ENCODE data around the gene STMN3. TPM values are rescaled to one million over a fixed set of nuclear protein-coding genes. Genes with fewer than 3 reads are reported as not detected.
"Not testable (repeated sequence)": the region's sequence is repeated elsewhere in the genome, so short reads cannot be mapped to it uniquely, and the experiment has no call there.

The STMN3 gene
- total RNA-seq, 1 experiment from 2014 or later: 138 TPM

DNA sequence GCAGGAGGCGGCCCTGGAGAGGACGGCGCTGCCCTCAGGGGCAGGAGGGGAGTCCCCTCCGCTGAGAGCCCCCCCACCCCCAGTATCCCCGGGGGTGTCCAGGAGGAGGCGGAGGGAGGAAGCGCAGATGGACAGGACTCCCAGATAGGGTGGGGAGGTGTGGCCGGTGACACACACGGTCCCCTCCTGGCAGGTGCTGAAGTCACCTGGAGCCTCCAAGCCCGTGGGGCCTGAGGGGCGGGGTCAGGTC, 1.4 kb downstream of the STMN3 start (continued):
- no peak for TF ChIP-seq EZH2 (IDR thresholded peaks at IDR 0.05)
- no peak for TF ChIP-seq POLR2A (IDR thresholded peaks at IDR 0.05; ENCODE audit: borderline replicate concordance, extremely low read depth, insufficient read depth, insufficient read length)
- no peak for TF ChIP-seq YY1 (IDR thresholded peaks at IDR 0.05; ENCODE audit: extremely low read depth, insufficient replicate concordance, low read depth, low read length)
- TF ChIP-seq, protein P1, sequence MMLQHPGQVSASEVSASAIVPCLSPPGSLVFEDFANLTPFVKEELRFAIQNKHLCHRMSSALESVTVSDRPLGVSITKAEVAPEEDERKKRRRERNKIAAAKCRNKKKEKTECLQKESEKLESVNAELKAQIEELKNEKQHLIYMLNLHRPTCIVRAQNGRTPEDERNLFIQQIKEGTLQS (IDR thresholded peaks at IDR 0.05): no peak
- TF ChIP-seq EZH2phosphoT487 (IDR thresholded peaks at IDR 0.05; ENCODE audit: borderline replicate concordance): no peak

DNA sequence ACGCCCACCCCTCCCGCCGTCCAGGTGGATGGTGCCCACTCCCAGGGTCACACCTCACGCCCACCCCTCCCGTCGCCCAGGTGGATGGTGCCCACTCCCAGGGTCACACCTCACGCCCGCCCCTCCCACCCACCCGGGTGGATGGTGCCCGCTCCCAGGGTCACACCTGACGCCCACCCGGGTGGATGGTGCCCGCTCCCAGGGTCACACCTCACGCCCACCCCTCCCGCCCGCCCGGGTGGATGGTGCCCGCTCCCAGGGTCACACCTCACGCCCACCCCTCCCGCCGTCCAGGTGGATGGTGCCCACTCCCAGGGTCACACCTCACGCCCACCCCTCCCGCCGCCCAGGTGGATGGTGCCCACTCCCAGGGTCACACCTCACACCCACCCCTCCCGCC, 2.7 kb downstream of the STMN3 start:
- intact Hi-C loops (cut with micrococcal nuclease); ATAC-seq; BruUV-seq (replicated peaks); POLR2A ChIA-PET; H3K36me3 ChIP-seq (ENCODE audit: control insufficient read depth in 1 of 2, insufficient read depth in 2 of 2, low read length in 2 of 2); H3K4me3 ChIP-seq (replicated peaks in 1 of 2; ENCODE audit: low read depth in 1 of 2, low read length in 2 of 2); DNase-seq (ENCODE audit: low read depth, low spot score); H2AFZ ChIP-seq (ENCODE audit: low read depth, low read length, poor library complexity, severe bottlenecking); H3K9me2 ChIP-seq (ENCODE audit: insufficient read depth); H4K20me1 ChIP-seq (ENCODE audit: insufficient read depth); H3K27ac ChIP-seq (ENCODE audit: low read depth, low read length); H3K9ac ChIP-seq (ENCODE audit: low read length); H3K27me3 ChIP-seq (ENCODE audit: insufficient read depth, low read length); H3K9me3 ChIP-seq (ENCODE audit: control insufficient read depth in 1 of 2, insufficient read depth in 1 of 2, low read depth in 1 of 2, low read length in 2 of 2); RAD21 ChIA-PET (ENCODE audit: low non-redundant PET in 1 of 2, low total read pairs in 2 of 2, uncharacterized antibody in 2 of 2, unreplicated experiment in 2 of 2); H3K4me2 ChIP-seq (ENCODE audit: low read length); CTCF ChIA-PET: not testable (repeated sequence)
- Histone ChIP-seq H3K4me1 (ENCODE audit: control insufficient read depth in 1 of 2, insufficient read depth in 2 of 2, low read length in 2 of 2) (peaks cover 15 to 28% of the 10 kb centered on the region in 2 experiments), H3K79me2 (ENCODE audit: insufficient read depth, low read length) (peaks cover 44% of the 10 kb centered on the region)

DNA sequence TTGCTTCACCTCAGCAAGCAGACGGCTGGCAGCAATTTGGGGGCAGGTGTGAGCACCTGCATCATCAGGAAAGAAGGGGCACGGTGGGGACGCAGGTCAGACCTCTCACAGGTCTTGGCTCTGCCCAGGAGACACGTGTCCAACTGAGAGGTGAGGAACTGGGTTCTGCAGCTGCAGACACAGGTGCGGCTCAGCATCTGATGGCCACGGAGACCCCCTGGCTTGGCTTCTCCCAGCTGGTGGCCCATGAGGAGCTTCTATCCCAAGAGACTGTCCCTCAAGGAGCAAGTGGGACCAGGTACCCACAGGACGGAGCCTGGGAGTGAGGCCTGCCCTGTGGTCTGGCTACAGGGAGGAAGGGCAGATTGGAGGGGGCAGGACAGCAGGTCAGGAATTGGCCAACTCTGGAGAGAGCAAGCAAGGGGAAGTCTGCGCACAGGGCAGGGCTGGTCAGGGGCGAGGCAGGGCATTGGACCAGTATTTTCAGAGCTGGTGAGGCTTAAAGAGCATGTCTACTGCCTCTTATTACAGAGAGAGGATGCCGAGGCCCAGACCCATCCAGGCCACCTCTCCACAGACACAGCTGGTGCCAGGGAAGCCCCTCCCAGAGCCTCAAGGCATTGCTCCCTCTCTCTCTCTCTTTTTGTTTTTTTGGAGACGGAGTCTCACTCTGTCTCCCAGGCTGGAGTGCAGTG, 4.2 kb downstream of the STMN3 start:
- ATAC-seq (no peak), DNase-seq (ENCODE audit: low read depth, low spot score) (no peak)
- H3K4me1 ChIP-seq (ENCODE audit: control insufficient read depth in 1 of 2, insufficient read depth in 2 of 2, low read length in 2 of 2): peaks cover 10 to 23% of the 10 kb centered on the region in 2 experiments
- no peak overlapping the region for H3K4me2 ChIP-seq (ENCODE audit: low read length)
- intact Hi-C loops (cut with micrococcal nuclease): no loop called here
- ChIA-PET CTCF (no interaction called here), RAD21 (ENCODE audit: low non-redundant PET in 1 of 2, low total read pairs in 2 of 2, uncharacterized antibody in 2 of 2, unreplicated experiment in 2 of 2) (no interaction called here), POLR2A (interaction anchor here (0.7 to 1.3 kb wide), 2 partner anchors 9 to 33 kb away, joined by 3 read pairs; partner anchors contain the start of gene RTEL1)
- H3K4me3 ChIP-seq (replicated peaks in 1 of 2; ENCODE audit: low read depth in 1 of 2, low read length in 2 of 2): no peak overlapping the region
- no peaks in the 10 kb centered on the region for H3K9me2 ChIP-seq (ENCODE audit: insufficient read depth)
- peaks cover 44% of the 10 kb centered on the region for H3K79me2 ChIP-seq (ENCODE audit: insufficient read depth, low read length)
- H3K9ac ChIP-seq (ENCODE audit: low read length): no peak overlapping the region
- no peaks in the 10 kb centered on the region for H3K9me3 ChIP-seq (ENCODE audit: control insufficient read depth in 1 of 2, insufficient read depth in 1 of 2, low read depth in 1 of 2, low read length in 2 of 2)
- H3K27ac ChIP-seq (ENCODE audit: low read depth, low read length): no peak overlapping the region
- no peak for TF ChIP-seq ZFX (IDR thresholded peaks at IDR 0.05)
- TF ChIP-seq, protein P2, sequence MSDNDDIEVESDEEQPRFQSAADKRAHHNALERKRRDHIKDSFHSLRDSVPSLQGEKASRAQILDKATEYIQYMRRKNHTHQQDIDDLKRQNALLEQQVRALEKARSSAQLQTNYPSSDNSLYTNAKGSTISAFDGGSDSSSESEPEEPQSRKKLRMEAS (IDR thresholded peaks at IDR 0.05): no peak
- H3K36me3 ChIP-seq (ENCODE audit: control insufficient read depth in 1 of 2, insufficient read depth in 2 of 2, low read length in 2 of 2): 0 out of 4 replicates have a peak, but pooled peaks cover 0 to 3% of the 10 kb centered on the region in 2 experiments
- H4K20me1 ChIP-seq (ENCODE audit: insufficient read depth): no peaks in the 10 kb centered on the region
- no peaks in the 10 kb centered on the region for H3K27me3 ChIP-seq (ENCODE audit: insufficient read depth, low read length)
- no peak overlapping the region for H2AFZ ChIP-seq (ENCODE audit: low read depth, low read length, poor library complexity, severe bottlenecking)
- no TSS peak for BruUV-seq (replicated peaks)
